Activated CD8-positive, alpha-beta T cell treated with anti-CD3 and anti-CD28 coated beads for 36 hours (primary cell): ENCODE results near the gene PDE2A. TPM values are rescaled to one million over a fixed set of nuclear protein-coding genes. Genes with fewer than 3 reads are reported as not detected.

Experiments
- ATAC-seq: fragments of 200-7000 bp; cut with Tn5 transposase; one replicate; pipeline ENCODE4 v1.10.0; 2021; ENCODE audit warnings: mild to moderate bottlenecking, moderate library complexity
- CTCF ChIA-PET: fragments of 350-600 bp; sonication (Branson Sonifier 250); formaldehyde crosslinking; loops from one replicate; lab custom pipeline; 2021; ENCODE audit warnings: antibody characterized with exemption; lab: Charles Lee
- POLR2A ChIA-PET: fragments of 350-600 bp; sonication (Branson Sonifier 250); formaldehyde crosslinking; loops from one replicate; lab custom pipeline; 2021; ENCODE audit warnings: antibody characterized with exemption; lab: Charles Lee
- DNase-seq: peaks from one replicate; pipeline ENCODE4 v3.0.0-alpha.2; 2020
- H3K27ac Mint-ChIP-seq: one replicate; pipeline ENCODE4 v1.8.0; 2021; ENCODE audit warnings: mild to moderate bottlenecking, mixed read lengths
- H3K27me3 Mint-ChIP-seq: one replicate; pipeline ENCODE4 v1.8.0; 2021; ENCODE audit warnings: mixed read lengths
- H3K36me3 Mint-ChIP-seq: one replicate; pipeline ENCODE4 v1.8.0; 2021; ENCODE audit warnings: low read depth, mixed read lengths
- H3K4me1 Mint-ChIP-seq: one replicate; pipeline ENCODE4 v1.8.0; 2021; ENCODE audit warnings: low read depth, mixed read lengths
- H3K4me3 Mint-ChIP-seq: one replicate; pipeline ENCODE4 v1.8.0; 2021; ENCODE audit warnings: mild to moderate bottlenecking, moderate library complexity, mixed read lengths
- H3K9me3 Mint-ChIP-seq: one replicate; pipeline ENCODE4 v1.8.0; 2021; ENCODE audit warnings: mixed read lengths
- intact Hi-C: fragments of 100-400 bp; cut with micrococcal nuclease; formaldehyde crosslinking; loops from one replicate; pipeline ENCODE4 v1.10.0; 2022
- total RNA-seq, 2 experiments: library from RNA; stranded (reverse); gene quantifications; one replicate each; pipeline ENCODE4 v1.2.3, GENCODE V29; 2021
- TF ChIP-seq, protein P1 (sequence below): fragments of 200-600 bp; IDR thresholded peaks from one replicate; pipeline ENCODE4 v1.8.0; 2022; ENCODE audit warnings: antibody characterized with exemption, mild to moderate bottlenecking

PDE2A gene
- total RNA-seq, 2 experiments from 2014 or later: 0.14 to 0.72 TPM

GRCh38 chr11:72543849-72544542, 130.2 kb downstream of the PDE2A start:
- DNase-seq: peak; percentile 9
- Mint-ChIP-seq H3K27ac (no peak overlapping the region), H3K4me3 (no peak overlapping the region), H3K27me3 (peaks cover 5% of the 10 kb centered on the region), H3K9me3 (no peaks in the 10 kb centered on the region), H3K36me3 (no peaks in the 10 kb centered on the region), H3K4me1 (no peaks in the 10 kb centered on the region)
- CTCF ChIA-PET: interaction anchor here (0.9 to 11.6 kb wide), 2 partner anchors 65 to 72 kb away, joined by 3 to 105 read pairs; no protein-coding TSS in a partner anchor
- intact Hi-C loops: no loop called here
- ATAC-seq: peak; percentile 47
- POLR2A ChIA-PET: no interaction called here
- TF ChIP-seq, protein P1, sequence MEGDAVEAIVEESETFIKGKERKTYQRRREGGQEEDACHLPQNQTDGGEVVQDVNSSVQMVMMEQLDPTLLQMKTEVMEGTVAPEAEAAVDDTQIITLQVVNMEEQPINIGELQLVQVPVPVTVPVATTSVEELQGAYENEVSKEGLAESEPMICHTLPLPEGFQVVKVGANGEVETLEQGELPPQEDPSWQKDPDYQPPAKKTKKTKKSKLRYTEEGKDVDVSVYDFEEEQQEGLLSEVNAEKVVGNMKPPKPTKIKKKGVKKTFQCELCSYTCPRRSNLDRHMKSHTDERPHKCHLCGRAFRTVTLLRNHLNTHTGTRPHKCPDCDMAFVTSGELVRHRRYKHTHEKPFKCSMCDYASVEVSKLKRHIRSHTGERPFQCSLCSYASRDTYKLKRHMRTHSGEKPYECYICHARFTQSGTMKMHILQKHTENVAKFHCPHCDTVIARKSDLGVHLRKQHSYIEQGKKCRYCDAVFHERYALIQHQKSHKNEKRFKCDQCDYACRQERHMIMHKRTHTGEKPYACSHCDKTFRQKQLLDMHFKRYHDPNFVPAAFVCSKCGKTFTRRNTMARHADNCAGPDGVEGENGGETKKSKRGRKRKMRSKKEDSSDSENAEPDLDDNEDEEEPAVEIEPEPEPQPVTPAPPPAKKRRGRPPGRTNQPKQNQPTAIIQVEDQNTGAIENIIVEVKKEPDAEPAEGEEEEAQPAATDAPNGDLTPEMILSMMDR: no peak

- Mint-ChIP-seq H3K36me3 (no peaks in the 10 kb centered on the region), H3K4me1 (no peaks in the 10 kb centered on the region), H3K4me3 (no peak overlapping the region), H3K9me3 (no peaks in the 10 kb centered on the region), H3K27ac (no peak overlapping the region), H3K27me3 (peaks cover 5% of the 10 kb centered on the region)
- ATAC-seq (no peak), DNase-seq (no peak)
- POLR2A ChIA-PET: no interaction called here
- CTCF ChIA-PET: interaction anchor here (0.7 to 1.5 kb wide), 3 partner anchors 13 to 70 kb away, joined by 3 to 8 read pairs (median 3); no protein-coding TSS in a partner anchor
- TF ChIP-seq, protein P1: no peak
- intact Hi-C loops: no loop called here
Measured at GRCh38 chr11:72541257-72541974, 132.8 kb downstream of the PDE2A start.

DNA sequence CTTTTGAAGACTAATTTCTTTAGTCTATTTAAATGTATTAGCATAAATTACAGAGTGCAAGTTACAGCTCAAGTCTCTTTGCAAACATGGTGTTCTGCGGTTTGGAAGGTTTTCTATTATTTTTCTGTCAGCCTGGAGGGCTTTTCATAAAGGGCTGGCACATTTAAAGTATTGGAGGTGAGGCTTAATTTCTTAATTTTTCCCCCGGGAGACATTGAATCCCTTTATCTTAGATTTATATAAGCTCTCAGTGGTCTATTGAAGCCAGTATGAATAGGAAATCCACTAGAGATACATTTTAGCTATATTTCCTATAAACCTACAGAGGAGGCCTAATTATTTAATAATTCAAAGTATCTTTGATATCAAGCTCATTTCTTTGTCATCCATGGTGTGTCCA, 137.2 kb downstream of the PDE2A start:
- Mint-ChIP-seq H3K9me3 (no peaks in the 10 kb centered on the region), H3K36me3 (no peaks in the 10 kb centered on the region), H3K27ac (no peak overlapping the region), H3K4me3 (no peak overlapping the region), H3K4me1 (no peaks in the 10 kb centered on the region), H3K27me3 (peaks cover 14% of the 10 kb centered on the region)
- no peak for ATAC-seq
- intact Hi-C loops: no loop called here
- TF ChIP-seq, protein P1: no peak
- ChIA-PET CTCF (interaction anchor here (0.7 to 2.1 kb wide), 6 partner anchors 10 to 65 kb away, joined by 3 to 10 read pairs (median 4); no protein-coding TSS in a partner anchor), POLR2A (interaction anchor here (0.8 kb wide), 1 partner anchor 20 kb away, joined by 3 read pairs; no protein-coding TSS in a partner anchor)
- no peak for DNase-seq

DNA sequence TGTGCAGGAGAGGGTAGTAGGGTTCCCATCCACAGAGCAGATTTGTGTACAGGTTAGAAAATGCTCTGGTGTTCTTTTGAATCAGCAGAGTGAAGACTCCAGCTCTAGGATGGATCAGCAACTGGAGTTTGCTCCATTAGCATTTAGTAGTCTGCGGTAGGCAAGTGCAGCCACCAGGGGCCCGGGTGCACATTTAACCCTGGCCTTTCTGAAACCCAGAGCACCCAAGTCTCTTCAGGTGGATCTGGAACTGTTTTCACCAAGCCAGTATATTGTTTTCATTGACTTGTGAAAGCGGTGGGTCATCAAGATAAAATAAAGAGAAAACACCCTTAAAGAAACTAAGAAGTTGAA, 139.1 kb downstream of the PDE2A start:
- Mint-ChIP-seq H3K36me3 (no peaks in the 10 kb centered on the region), H3K4me3 (no peak overlapping the region), H3K4me1 (no peaks in the 10 kb centered on the region), H3K27me3 (peaks cover 10% of the 10 kb centered on the region), H3K27ac (no peak overlapping the region), H3K9me3 (no peaks in the 10 kb centered on the region)
- ChIA-PET CTCF (interaction anchor here (1.1 to 1.8 kb wide), 2 partner anchors 59 to 64 kb away, joined by 4 to 6 read pairs; no protein-coding TSS in a partner anchor), POLR2A (interaction anchor here (1.2 kb wide), 1 partner anchor 19 kb away, joined by 3 read pairs; no protein-coding TSS in a partner anchor)
- intact Hi-C loops: no loop called here
- no peak for DNase-seq
- TF ChIP-seq, protein P1: no peak
- no peak for ATAC-seq
